Smooth muscle cell (in vitro differentiated cells): ENCODE results near the gene CALML3. TPM values are rescaled to one million over a fixed set of nuclear protein-coding genes. Genes with fewer than 3 reads are reported as not detected.

Experiments used
- DNase-seq: peaks from one replicate; lab custom pipeline; 2025; ENCODE audit not compliant: unreplicated experiment; lab: John Stamatoyannopoulos, UW
- H2AFZ ChIP-seq: fragments of 200-600 bp; sonication (generic); 2 replicates; pipeline ENCODE4 v1.6.0; 2016; ENCODE audit warnings: antibody characterized with exemption, low read depth, mild to moderate bottlenecking
- H3F3A ChIP-seq: fragments of 200-600 bp; sonication (generic); 2 replicates; pipeline ENCODE4 v1.6.0; 2017; ENCODE audit warnings: antibody characterized with exemption, low read depth
- H3K27ac ChIP-seq: fragments of 200-600 bp; sonication (generic); 2 replicates; pipeline ENCODE4 v1.5.1; 2016; ENCODE audit warnings: low read depth, mild to moderate bottlenecking
- H3K27me3 ChIP-seq: fragments of 200-600 bp; sonication (generic); 2 replicates; pipeline ENCODE4 v1.6.1; 2016; ENCODE audit warnings: low read depth, mild to moderate bottlenecking
- H3K36me3 ChIP-seq: fragments of 200-600 bp; sonication (generic); 2 replicates; pipeline ENCODE4 v1.5.1; 2016; ENCODE audit warnings: low read depth
- H3K4me1 ChIP-seq: fragments of 200-600 bp; sonication (generic); 2 replicates; pipeline ENCODE4 v1.5.1; 2016; ENCODE audit warnings: low read depth
- H3K4me2 ChIP-seq: fragments of 200-600 bp; sonication (generic); 2 replicates; pipeline ENCODE4 v1.6.0; 2016; ENCODE audit warnings: mild to moderate bottlenecking
- H3K4me3 ChIP-seq: fragments of 200-600 bp; sonication (generic); 2 replicates; pipeline ENCODE4 v1.5.1; 2016; ENCODE audit warnings: mild to moderate bottlenecking
- H3K79me2 ChIP-seq: fragments of 200-600 bp; sonication (generic); 2 replicates; pipeline ENCODE4 v1.6.0; 2016; ENCODE audit warnings: low read depth, mild to moderate bottlenecking
- H3K9ac ChIP-seq: fragments of 200-600 bp; sonication (generic); 2 replicates; pipeline ENCODE4 v1.6.0; 2016; ENCODE audit warnings: low read depth
- H3K9me3 ChIP-seq: fragments of 200-600 bp; sonication (generic); replicated peaks from 2 replicates; pipeline ENCODE4 v1.5.1; 2016; ENCODE audit warnings: low read depth
- H4K20me1 ChIP-seq: fragments of 200-600 bp; sonication (generic); 2 replicates; pipeline ENCODE4 v1.6.0; 2016; ENCODE audit warnings: low read depth
- CTCF ChIP-seq: fragments of 200-600 bp; sonication (generic); IDR thresholded peaks from 2 replicates; pipeline ENCODE4 v1.5.1; 2017; ENCODE audit warnings: borderline replicate concordance, mild to moderate bottlenecking, antibody characterized with exemption; ENCODE audit not compliant: insufficient read depth, poor library complexity, severe bottlenecking
- WGBS: methylation state at CpG from one replicate; pipeline ENCODE4 v1.1.7; 2016; ENCODE audit warnings: low lambda C conversion rate; 5-methylcytosine and 5-hydroxymethylcytosine counted together
- polyA plus RNA-seq: library from polyadenylated mRNA; unstranded; fragments of >200 nt; fragmentation: Nextera tagmentation; extraction: Ambion mirVana; gene quantifications from 2 replicates; pipeline ENCODE4 v1.2.1, GENCODE V29; 2016
- total RNA-seq: library from RNA; depleted of rRNA; stranded (reverse); fragments of >200 nt; gene quantifications from 2 replicates; pipeline ENCODE4 v1.2.3, GENCODE V29; 2014

The CALML3 gene
- total and polyA plus RNA-seq, 2 experiments from 2014 or later, result 0.49 TPM; not detected in 1

GRCh38 chr10:5477948-5478693 lies 46.6 kb upstream of the CALML3 start:
- peaks cover 10% of the 10 kb centered on the region for H3F3A ChIP-seq
- no peaks in the 10 kb centered on the region for H3K79me2 ChIP-seq
- peaks cover 18% of the 10 kb centered on the region for H3K4me1 ChIP-seq
- DNase-seq, result no peak
- H3K4me3 ChIP-seq, result no peak overlapping the region
- H3K9ac ChIP-seq, result no peak overlapping the region
- no peak for TF ChIP-seq CTCF
- H3K4me2 ChIP-seq, result peak overlapping the region; percentile 81
- H4K20me1 ChIP-seq, result no peaks in the 10 kb centered on the region
- no peak overlapping the region for H2AFZ ChIP-seq
- H3K27me3 ChIP-seq, result no peaks in the 10 kb centered on the region
- 76% methylated on average over 11 of the region's 11 CpGs for WGBS
- no peaks in the 10 kb centered on the region for H3K36me3 ChIP-seq
- no peaks in the 10 kb centered on the region for H3K9me3 ChIP-seq
- peak overlapping the region; percentile 81 for H3K27ac ChIP-seq

- WGBS, result 82% methylated on average over 18 of the region's 18 CpGs
- H3K79me2 ChIP-seq, result no peaks in the 10 kb centered on the region
- H3F3A ChIP-seq, result peaks cover 10% of the 10 kb centered on the region
- H3K4me1 ChIP-seq, result peaks cover 18% of the 10 kb centered on the region
- DNase-seq, result no peak
- H3K9me3 ChIP-seq, result no peaks in the 10 kb centered on the region
- no peaks in the 10 kb centered on the region for H3K36me3 ChIP-seq
- H3K4me3 ChIP-seq, result no peak overlapping the region
- TF ChIP-seq CTCF, result no peak
- H2AFZ ChIP-seq, result no peak overlapping the region
- H3K27me3 ChIP-seq, result no peaks in the 10 kb centered on the region
- H4K20me1 ChIP-seq, result no peaks in the 10 kb centered on the region
- peak overlapping the region; percentile 81 for H3K27ac ChIP-seq
- H3K4me2 ChIP-seq, result peak overlapping the region; percentile 81
- no peak overlapping the region for H3K9ac ChIP-seq
Observed at GRCh38 chr10:5478694-5479305, 46.0 kb upstream of the CALML3 start.

- Histone ChIP-seq H3F3A (peaks cover 10% of the 10 kb centered on the region), H3K9ac (no peak overlapping the region), H3K4me1 (peaks cover 18% of the 10 kb centered on the region), H2AFZ (no peak overlapping the region), H3K27ac (peak overlapping the region; percentile 81), H3K4me2 (peak overlapping the region; percentile 81), H3K9me3 (no peaks in the 10 kb centered on the region), H3K4me3 (no peak overlapping the region), H3K79me2 (no peaks in the 10 kb centered on the region), H4K20me1 (no peaks in the 10 kb centered on the region), H3K36me3 (no peaks in the 10 kb centered on the region), H3K27me3 (no peaks in the 10 kb centered on the region)
- DNase-seq, result no peak
- 59% methylated on average over 14 of the region's 14 CpGs for WGBS
- no peak for TF ChIP-seq CTCF
Observed at GRCh38 chr10:5479481-5480161, 45.1 kb upstream of the CALML3 start.
